ENCODE measurements around the gene SV2B. TPM values are rescaled to one million over a fixed set of nuclear protein-coding genes. Genes with fewer than 3 reads are reported as not detected.

Gene SV2B
- total RNA-seq, 1 experiment from 2014 or later = not detected

- no peaks in the 10 kb centered on the region for H3K9me3 Mint-ChIP-seq
- Histone ChIP-seq H3K23me2 (ENCODE audit: insufficient read length, low read depth, low read length, poor library complexity, severe bottlenecking) (no peaks in the 10 kb centered on the region), H3K79me1 (ENCODE audit: insufficient read depth, low read depth, low read length, poor library complexity, severe bottlenecking) (no peaks in the 10 kb centered on the region), H4K91ac (ENCODE audit: insufficient read length, low read depth, low read length) (no peak overlapping the region), H3K23ac (ENCODE audit: insufficient read length, low read depth, low read length) (no peak overlapping the region), H3K4me2 (ENCODE audit: insufficient read depth, insufficient read length, low read length) (no peak overlapping the region), H2AFZ (ENCODE audit: low read length) (no peak overlapping the region), H2BK20ac (ENCODE audit: low read depth, low read length, poor library complexity, severe bottlenecking) (no peak overlapping the region), H3K9ac (ENCODE audit: extremely low read depth, insufficient read length, low read length) (no peak overlapping the region), H4K5ac (ENCODE audit: insufficient read length, low read depth, low read length) (no peak overlapping the region), H2BK120ac (ENCODE audit: low read depth, low read length, poor library complexity, severe bottlenecking) (no peak overlapping the region), H2BK5ac (ENCODE audit: insufficient read length, low read length) (no peak overlapping the region), H3K27me3 (ENCODE audit: insufficient read depth, low read length) (no peaks in the 10 kb centered on the region), H3T11ph (ENCODE audit: low read length) (no peak overlapping the region), H3K79me2 (ENCODE audit: insufficient read depth, low read length) (no peaks in the 10 kb centered on the region), H2BK15ac (ENCODE audit: low read depth, low read length) (no peak overlapping the region), H2BK12ac (ENCODE audit: insufficient read length, low read depth, low read length) (no peak overlapping the region), H3K4me1 (ENCODE audit: insufficient read depth, low read length) (no peaks in the 10 kb centered on the region), H3K27ac (ENCODE audit: insufficient read length, low read depth, low read length) (no peak overlapping the region), H3K56ac (ENCODE audit: insufficient read length, low read depth, low read length) (no peak overlapping the region), H2AK5ac (ENCODE audit: insufficient read length, low read length) (no peak overlapping the region), H4K8ac (replicated peaks; ENCODE audit: insufficient read length, low read depth, low read length) (no peak overlapping the region), H3K18ac (ENCODE audit: insufficient read length, low read depth, low read length) (no peak overlapping the region), H3K4ac (ENCODE audit: low read depth, low read length) (no peak overlapping the region), H3K9me3 (ENCODE audit: control insufficient read depth, low read depth, low read length) (no peaks in the 10 kb centered on the region), H4K20me1 (ENCODE audit: control insufficient read depth, insufficient read depth, insufficient read length) (no peaks in the 10 kb centered on the region), H3K14ac (ENCODE audit: insufficient read depth, low read length) (no peak overlapping the region)
- peaks cover 0 to 4% of the 10 kb centered on the region in 2 experiments; a peak in 1 of 4 replicates for H3K4me1 Mint-ChIP-seq
- WGBS (ENCODE audit: extremely low coverage, insufficient read length, low lambda C conversion rate) = no CpG with 5 or more reads among the region's 3 CpGs
- no peak overlapping the region for H3K27ac Mint-ChIP-seq
- H3K27me3 Mint-ChIP-seq (ENCODE audit: low read depth) = peaks cover 9% of the 10 kb centered on the region
- H3K36me3 Mint-ChIP-seq (ENCODE audit: insufficient read depth in 1 of 3, low read depth in 3 of 3) = no peaks in the 10 kb centered on the region
- TF ChIP-seq CTCF (conservative IDR thresholded peaks at IDR 0.05) = no peak
- no peak overlapping the region for H3K4me3 Mint-ChIP-seq
- no peak for DNase-seq
Measured at GRCh38 chr15:91249591-91249990, 149.5 kb downstream of the SV2B start.

Data from H9 (cell line).